GM10266 (cell line): ENCODE results near the gene SNRNP70.

Experiments
- DNase-seq: peaks from one replicate; pipeline ENCODE4 v3.0.0; 2012; ENCODE audit errors: extremely low spot score
- TF ChIP-seq, protein P1 (sequence below): IDR thresholded peaks from 2 replicates; pipeline ENCODE4 v1.5.1; 2012; ENCODE audit warnings: mild to moderate bottlenecking, low read depth; ENCODE audit not compliant: control insufficient read depth, insufficient read depth; ENCODE audit errors: missing control alignments

SNRNP70 gene

GRCh38 chr19:49155005-49155819, 70.0 kb downstream of the SNRNP70 start, which contains the start of gene HRC:
HRC (minus strand) TSS chr19:49155396; CDS start chr19:49155237, 159 bp downstream.
- DNase-seq = no peak

DNA sequence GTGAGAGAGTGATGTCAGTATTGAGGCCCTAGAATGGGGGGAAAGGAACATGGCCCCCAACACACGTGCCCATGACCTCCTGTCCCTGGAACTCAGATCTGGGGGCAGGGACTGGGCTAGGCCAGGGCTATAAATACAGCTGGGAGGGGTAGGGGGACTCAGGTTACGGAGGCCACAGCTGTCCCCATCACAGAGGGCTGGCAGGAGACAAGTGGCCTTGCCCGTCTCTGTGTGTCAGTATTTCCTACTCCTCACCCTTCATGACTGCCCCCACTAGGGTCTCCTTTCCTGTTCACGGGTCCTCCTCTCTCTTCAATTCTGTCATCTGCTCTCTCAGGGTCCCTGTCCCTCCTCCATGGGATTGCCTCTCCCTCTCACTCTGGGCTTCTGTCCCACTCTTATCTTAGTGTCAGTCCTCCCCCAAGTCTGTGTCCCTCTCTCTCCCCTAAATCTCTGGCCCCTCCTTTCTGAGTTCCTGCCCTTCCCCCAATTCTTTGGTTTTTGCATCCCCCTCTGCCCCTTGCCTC, 70.6 kb downstream of the SNRNP70 start:
- DNase-seq = no peak
- TF ChIP-seq, protein P1, sequence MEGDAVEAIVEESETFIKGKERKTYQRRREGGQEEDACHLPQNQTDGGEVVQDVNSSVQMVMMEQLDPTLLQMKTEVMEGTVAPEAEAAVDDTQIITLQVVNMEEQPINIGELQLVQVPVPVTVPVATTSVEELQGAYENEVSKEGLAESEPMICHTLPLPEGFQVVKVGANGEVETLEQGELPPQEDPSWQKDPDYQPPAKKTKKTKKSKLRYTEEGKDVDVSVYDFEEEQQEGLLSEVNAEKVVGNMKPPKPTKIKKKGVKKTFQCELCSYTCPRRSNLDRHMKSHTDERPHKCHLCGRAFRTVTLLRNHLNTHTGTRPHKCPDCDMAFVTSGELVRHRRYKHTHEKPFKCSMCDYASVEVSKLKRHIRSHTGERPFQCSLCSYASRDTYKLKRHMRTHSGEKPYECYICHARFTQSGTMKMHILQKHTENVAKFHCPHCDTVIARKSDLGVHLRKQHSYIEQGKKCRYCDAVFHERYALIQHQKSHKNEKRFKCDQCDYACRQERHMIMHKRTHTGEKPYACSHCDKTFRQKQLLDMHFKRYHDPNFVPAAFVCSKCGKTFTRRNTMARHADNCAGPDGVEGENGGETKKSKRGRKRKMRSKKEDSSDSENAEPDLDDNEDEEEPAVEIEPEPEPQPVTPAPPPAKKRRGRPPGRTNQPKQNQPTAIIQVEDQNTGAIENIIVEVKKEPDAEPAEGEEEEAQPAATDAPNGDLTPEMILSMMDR = no peak

More at GRCh38 chr19:49155005-49155819, 70.0 kb downstream of the SNRNP70 start, which contains the start of gene HRC:
- TF ChIP-seq, protein P1 = no peak

GRCh38 chr19:49157445-49158224, 72.4 kb downstream of the SNRNP70 start, which contains the start of gene TRPM4:
TRPM4 (plus strand) TSS chr19:49157792; CDS start chr19:49157867, 75 bp downstream.
- peak; percentile 61 for DNase-seq

More at GRCh38 chr19:49157445-49158224, 72.4 kb downstream of the SNRNP70 start, which contains the start of gene TRPM4:
- TF ChIP-seq, protein P1 = no peak
